H1 (cell line): ENCODE results near the gene RBM34. TPM values are rescaled to one million over a fixed set of nuclear protein-coding genes. Genes with fewer than 3 reads are reported as not detected.

Source experiments
- CTCF ChIA-PET: fragments of 300-600 bp; sonication (Branson Sonifier 250); formaldehyde crosslinking; loops from one replicate; lab custom pipeline; 2021; ENCODE audit not compliant: partially characterized antibody; lab: Charles Lee
- POLR2A ChIA-PET: fragments of 300-600 bp; sonication (Branson Sonifier 250); formaldehyde crosslinking; loops from one replicate; lab custom pipeline; 2021; ENCODE audit warnings: inconsistent platforms; ENCODE audit not compliant: partially characterized antibody; lab: Charles Lee
- DNase-seq, 2 experiments: peaks; one replicate each; pipeline versions ENCODE4 v3.0.0 to v3.0.0-alpha.2; 2010 to 2022; ENCODE audit warnings: low spot score in 2 of 2, low read depth in 1 of 2, mixed read lengths in 1 of 2
- FAIRE-seq: peaks from 2 replicates; lab custom pipeline; 2011; peaks lifted over from hg19 to GRCh38; lab: Jason Lieb, UNC
- H2AFZ ChIP-seq: 2 replicates; pipeline ENCODE4 v1.8.1; 2012; ENCODE audit warnings: low read length, inconsistent platforms
- H2AK5ac ChIP-seq: 2 replicates; pipeline ENCODE4 v1.6.1; 2013; ENCODE audit warnings: low read depth, low read length
- H2BK120ac ChIP-seq: replicated peaks from 2 replicates; pipeline ENCODE3; 2013; ENCODE audit warnings: low read depth, low read length, inconsistent platforms
- H2BK12ac ChIP-seq: 2 replicates; pipeline ENCODE4 v1.6.1; 2013; ENCODE audit warnings: low read depth, low read length
- H2BK15ac ChIP-seq: 2 replicates; pipeline ENCODE4 v1.6.1; 2013; ENCODE audit warnings: low read length
- H2BK20ac ChIP-seq: 2 replicates; pipeline ENCODE4 v1.6.1; 2013; ENCODE audit warnings: low read length
- H2BK5ac ChIP-seq: 2 replicates; pipeline ENCODE4 v1.6.1; 2013; ENCODE audit warnings: low read depth, low read length
- H3K14ac ChIP-seq: 2 replicates; pipeline ENCODE4 v1.6.1; 2013; ENCODE audit warnings: inconsistent platforms; ENCODE audit not compliant: insufficient read length
- H3K18ac ChIP-seq: 2 replicates; pipeline ENCODE4 v1.6.1; 2013; ENCODE audit warnings: low read length; ENCODE audit errors: extremely low read depth
- H3K23ac ChIP-seq: 2 replicates; pipeline ENCODE4 v1.6.1; 2013; ENCODE audit warnings: inconsistent platforms; ENCODE audit not compliant: insufficient read length
- H3K23me2 ChIP-seq: 2 replicates; pipeline ENCODE4 v1.6.1; 2013; ENCODE audit warnings: low read depth, low read length
- H3K27ac ChIP-seq: 2 replicates; pipeline ENCODE4 v1.6.1; 2011; ENCODE audit warnings: low read depth, low read length, inconsistent platforms
- H3K27me3 ChIP-seq, 4 experiments: replicated peaks in 1 of 4; 1 replicate in 1 of 4; 2 replicates in 3 of 4; pipeline versions ENCODE4 v1.6.1 to v1.8.1; 2011 to 2013; ENCODE audit warnings: low read length in 3 of 4, mild to moderate bottlenecking in 3 of 4, inconsistent platforms in 2 of 4, mixed read lengths in 2 of 4, moderate library complexity in 1 of 4; ENCODE audit not compliant: control insufficient read depth in 3 of 4, insufficient read depth in 3 of 4; ENCODE audit errors: extremely low read depth in 1 of 4
- H3K36me3 ChIP-seq, 4 experiments: 2 replicates each; pipeline versions ENCODE4 v1.6.1 to v1.8.1; 2011 to 2013; ENCODE audit warnings: mild to moderate bottlenecking in 4 of 4, low read length in 3 of 4, moderate library complexity in 2 of 4, control low read depth in 1 of 4, inconsistent platforms in 1 of 4; ENCODE audit not compliant: insufficient read depth in 4 of 4, control insufficient read depth in 2 of 4
- H3K4ac ChIP-seq: replicated peaks from 2 replicates; pipeline ENCODE3; 2013; ENCODE audit warnings: low read length, low read depth, mixed read lengths, inconsistent platforms; ENCODE audit not compliant: insufficient read length
- H3K4me1 ChIP-seq, 4 experiments: replicated peaks in 1 of 4; 1 replicate in 1 of 4; 2 replicates in 3 of 4; pipeline versions ENCODE4 v1.6.1 to v1.8.1; 2011 to 2013; ENCODE audit warnings: low read length in 3 of 4, inconsistent platforms in 2 of 4, mixed read lengths in 1 of 4; ENCODE audit not compliant: insufficient read depth in 4 of 4, control insufficient read depth in 3 of 4
- H3K4me2 ChIP-seq, 2 experiments: 2 replicates each; pipeline versions ENCODE4 v1.6.1 to v1.8.1; 2011 to 2013; ENCODE audit warnings: low read depth in 2 of 2, low read length in 2 of 2, control low read depth in 1 of 2, inconsistent platforms in 1 of 2, mild to moderate bottlenecking in 1 of 2; ENCODE audit not compliant: insufficient read depth in 1 of 2
- H3K4me3 ChIP-seq, 4 experiments: fragments of 200-600, 300-600 bp in 1 of 4; sonication (generic), shearing (Covaris generic), sonication (Bioruptor Twin) in 1 of 4; 2 replicates each; pipeline versions ENCODE4 v1.5.1 to v1.8.1; 2011 to 2016; ENCODE audit warnings: low read length in 4 of 4, low read depth in 3 of 4, control low read depth in 2 of 4, inconsistent platforms in 2 of 4, mild to moderate bottlenecking in 2 of 4, mixed read lengths in 1 of 4, moderate library complexity in 1 of 4; ENCODE audit not compliant: insufficient read depth in 2 of 4; ENCODE audit errors: extremely low read depth in 1 of 4
- H3K56ac ChIP-seq: replicated peaks from 2 replicates; pipeline ENCODE3; 2013; ENCODE audit warnings: low read depth, mild to moderate bottlenecking, mixed read lengths, low read length, inconsistent platforms; ENCODE audit not compliant: insufficient read length
- H3K79me1 ChIP-seq: 2 replicates; pipeline ENCODE4 v1.6.1; 2013; ENCODE audit warnings: low read depth, low read length, control low read depth
- H3K79me2 ChIP-seq, 2 experiments: 2 replicates each; pipeline versions ENCODE4 v1.6.1 to v1.8.1; 2012 to 2013; ENCODE audit warnings: low read length in 2 of 2, mild to moderate bottlenecking in 2 of 2, inconsistent platforms in 1 of 2; ENCODE audit not compliant: insufficient read depth in 2 of 2, control insufficient read depth in 1 of 2
- H3K9ac ChIP-seq, 4 experiments: replicated peaks in 1 of 4; 1 replicate in 1 of 4; 2 replicates in 3 of 4; pipeline versions ENCODE4 v1.6.1 to v1.8.1; 2011 to 2013; ENCODE audit warnings: low read depth in 3 of 4, low read length in 3 of 4, control low read depth in 2 of 4, mild to moderate bottlenecking in 2 of 4, moderate library complexity in 2 of 4, inconsistent platforms in 1 of 4; ENCODE audit errors: extremely low read depth in 1 of 4
- H3K9me3 ChIP-seq, 2 experiments: 2 replicates each; pipeline versions ENCODE4 v1.6.1 to v1.8.1; 2012 to 2013; ENCODE audit warnings: mild to moderate bottlenecking in 2 of 2, moderate library complexity in 2 of 2, control low read depth in 1 of 2, inconsistent platforms in 1 of 2, low read depth in 1 of 2, low read length in 1 of 2, mixed read lengths in 1 of 2; ENCODE audit not compliant: insufficient read depth in 2 of 2
- H4K20me1 ChIP-seq, 2 experiments: replicated peaks in 1 of 2; 2 replicates each; pipeline versions ENCODE3 to v1.8.1; 2011 to 2013; ENCODE audit warnings: inconsistent platforms in 2 of 2, low read length in 2 of 2, mild to moderate bottlenecking in 1 of 2; ENCODE audit not compliant: insufficient read depth in 2 of 2, control insufficient read depth in 1 of 2
- H4K5ac ChIP-seq: 2 replicates; pipeline ENCODE4 v1.6.1; 2013; ENCODE audit warnings: low read length, low read depth, mixed read lengths, inconsistent platforms; ENCODE audit not compliant: insufficient read length
- H4K8ac ChIP-seq: 2 replicates; pipeline ENCODE4 v1.8.0; 2013; ENCODE audit warnings: mild to moderate bottlenecking, moderate library complexity, low read length, inconsistent platforms; ENCODE audit not compliant: insufficient read depth; ENCODE audit errors: extremely low read depth
- H4K91ac ChIP-seq: replicated peaks from 2 replicates; pipeline ENCODE3; 2013; ENCODE audit warnings: low read length, mixed read lengths, inconsistent platforms; ENCODE audit not compliant: insufficient read length
- CTBP2 ChIP-seq: IDR thresholded peaks from 2 replicates; pipeline ENCODE4 v1.7.0; 2011; ENCODE audit warnings: borderline replicate concordance, mild to moderate bottlenecking, moderate library complexity, mixed read lengths, low read length; ENCODE audit not compliant: insufficient read depth, insufficient read length
- NRF1 ChIP-seq: IDR thresholded peaks from 2 replicates; pipeline ENCODE4 v1.6.1; 2011; ENCODE audit warnings: mild to moderate bottlenecking, low read depth, low read length, improper control_type of control experiment
- SAP30 ChIP-seq: fragments of 300-600 bp; sonication (generic); IDR thresholded peaks from 2 replicates; pipeline ENCODE4 v1.7.1; 2012; ENCODE audit warnings: low read length, moderate library complexity, mild to moderate bottlenecking, inconsistent platforms; ENCODE audit not compliant: insufficient read depth, insufficient replicate concordance
- ZNF274 ChIP-seq: IDR thresholded peaks from 2 replicates; pipeline ENCODE4 v1.7.0; 2012; ENCODE audit warnings: low read length, borderline replicate concordance; ENCODE audit errors: extremely low read depth
- WGBS, 2 experiments: shearing (Covaris generic) in 1 of 2; methylation state at CpG; one replicate each; pipeline versions ENCODE4 v1.1.6 to v1.1.7; 2013 to 2015; ENCODE audit warnings: low lambda C conversion rate in 2 of 2, mixed read lengths in 2 of 2, inconsistent platforms in 1 of 2, low coverage in 1 of 2, missing lambda C conversion rate in 1 of 2; ENCODE audit not compliant: insufficient replicate concordance in 2 of 2, insufficient coverage in 1 of 2, insufficient read length in 1 of 2; ENCODE audit errors: extremely low coverage in 1 of 2, missing lambda C conversion rate in 1 of 2; 5-methylcytosine and 5-hydroxymethylcytosine counted together
- polyA plus RNA-seq, 7 experiments: library from polyadenylated mRNA; depleted of rRNA in 3 of 7; stranded (reverse) in 5 of 7; unstranded in 2 of 7; fragments of >200 nt in 5 of 7; fragments of 200-250 nt in 2 of 7; gene quantifications; 1 replicate in 5 of 7; 2 replicates in 1 of 7; 4 replicates in 1 of 7; pipeline versions ENCODE4 v1.2.1 to v1.2.3, GENCODE V29; 2011 to 2013; ENCODE audit warnings: missing spikeins in 2 of 7, mixed read lengths in 2 of 7
- total RNA-seq: library from RNA; stranded (reverse); fragmentation: NEBNext Ultra II Directional; extraction: Animal tissue kit (Norgen Biotek cat#: 25700); gene quantifications from 2 replicates; pipeline ENCODE4 v1.2.1, GENCODE V29; 2021

RBM34 gene
- total and polyA plus RNA-seq, 2 of the 8 experiments (the other 6 are each of a cell fraction or from before 2014, with no cell fraction given) = 18.8 to 108 TPM

DNA sequence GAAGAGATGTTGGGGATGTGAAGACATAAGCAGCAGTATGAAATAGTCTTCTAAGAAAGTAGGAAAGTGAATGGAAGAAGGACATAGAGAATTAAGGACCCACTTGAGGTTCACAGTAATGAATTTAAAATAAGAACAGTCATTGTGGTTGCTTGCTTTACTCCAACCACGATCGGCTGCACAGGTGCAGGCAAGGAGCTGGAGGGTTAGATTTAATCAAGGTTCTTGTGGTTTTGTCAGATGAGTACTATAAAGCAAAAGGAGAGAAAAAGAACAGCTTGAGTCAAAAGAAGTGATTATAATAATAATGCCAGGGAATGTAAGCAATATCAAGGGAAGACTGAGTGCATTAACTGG is 46.1 kb upstream of the RBM34 start:
- no peak overlapping the region for H2AFZ ChIP-seq
- ChIA-PET CTCF (interaction anchor here (0.5 to 1.0 kb wide), 3 partner anchors 11 to 1570 kb away, joined by 3 read pairs; no protein-coding TSS in a partner anchor), POLR2A (no interaction called here)
- no peak overlapping the region for H4K8ac ChIP-seq
- 85% methylated on average over 2 of the region's 2 CpGs; no CpG with 5 or more reads in 1 of the 2 experiments for WGBS, 2 experiments
- no peaks in the 10 kb centered on the region for H3K79me2 ChIP-seq
- no peak for FAIRE-seq
- H3K14ac ChIP-seq = no peak overlapping the region
- no peak overlapping the region for H3K9ac ChIP-seq
- no peak for TF ChIP-seq NRF1
- TF ChIP-seq ZNF274 = no peak
- TF ChIP-seq CTBP2 = no peak
- no peak for TF ChIP-seq SAP30
- H3K23me2 ChIP-seq = no peaks in the 10 kb centered on the region
- no peaks in the 10 kb centered on the region for H3K79me1 ChIP-seq
- H3K4me2 ChIP-seq = no peak overlapping the region
- no peak overlapping the region for H3K4ac ChIP-seq
- peaks cover 0 to 2% of the 10 kb centered on the region in 2 experiments for H4K20me1 ChIP-seq
- H3K9me3 ChIP-seq = no peaks in the 10 kb centered on the region
- H3K36me3 ChIP-seq = peaks cover 0 to 23% (median 1%) of the 10 kb centered on the region in 4 experiments; a peak in 3 of 8 replicates
- no peak overlapping the region for H2BK12ac ChIP-seq
- no peak overlapping the region for H2AK5ac ChIP-seq
- H3K18ac ChIP-seq = no peak overlapping the region
- H2BK5ac ChIP-seq = no peak overlapping the region
- H3K4me1 ChIP-seq = no peaks in the 10 kb centered on the region
- H3K4me3 ChIP-seq = no peak overlapping the region
- no peak overlapping the region for H2BK120ac ChIP-seq
- DNase-seq = no peak
- no peak overlapping the region for H2BK20ac ChIP-seq
- H3K27ac ChIP-seq = no peak overlapping the region
- no peak overlapping the region for H4K5ac ChIP-seq
- no peak overlapping the region for H3K56ac ChIP-seq
- H3K23ac ChIP-seq = no peak overlapping the region
- no peaks in the 10 kb centered on the region for H3K27me3 ChIP-seq
- no peak overlapping the region for H2BK15ac ChIP-seq
- H4K91ac ChIP-seq = no peak overlapping the region
